GM03348 (cell line): ENCODE data around the gene HS3ST2.
"Not testable (repeated sequence)": the region's sequence is repeated elsewhere in the genome, so short reads cannot be mapped to it uniquely, and the experiment has no call there.

Source experiments
- DNase-seq: peaks from one replicate; pipeline ENCODE4 v3.0.0; 2012; ENCODE audit warnings: low spot score

Gene HS3ST2

GRCh38 chr16:22933173-22933572 lies 119.2 kb downstream of the HS3ST2 start:
- DNase-seq: no peak

DNA sequence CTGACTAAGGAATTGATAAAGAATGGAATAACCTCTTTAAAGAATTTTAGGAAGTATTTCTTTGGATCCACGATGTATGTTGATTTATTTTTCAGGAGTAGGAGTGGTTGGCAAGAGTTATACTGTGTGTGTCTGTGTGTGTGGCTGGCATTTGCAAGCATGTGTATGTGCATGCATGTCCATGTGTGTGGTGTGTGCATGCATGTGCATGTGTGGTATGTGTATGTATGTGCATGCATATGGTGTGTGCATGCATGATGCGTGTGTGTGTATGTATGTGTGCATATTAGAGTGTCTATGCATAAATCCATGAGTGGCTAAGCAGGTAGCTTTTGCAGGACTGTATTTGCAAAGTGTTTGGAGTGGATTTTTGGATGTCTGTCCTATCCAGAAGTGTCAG lies 120.8 kb downstream of the HS3ST2 start:
- no peak for DNase-seq

DNA sequence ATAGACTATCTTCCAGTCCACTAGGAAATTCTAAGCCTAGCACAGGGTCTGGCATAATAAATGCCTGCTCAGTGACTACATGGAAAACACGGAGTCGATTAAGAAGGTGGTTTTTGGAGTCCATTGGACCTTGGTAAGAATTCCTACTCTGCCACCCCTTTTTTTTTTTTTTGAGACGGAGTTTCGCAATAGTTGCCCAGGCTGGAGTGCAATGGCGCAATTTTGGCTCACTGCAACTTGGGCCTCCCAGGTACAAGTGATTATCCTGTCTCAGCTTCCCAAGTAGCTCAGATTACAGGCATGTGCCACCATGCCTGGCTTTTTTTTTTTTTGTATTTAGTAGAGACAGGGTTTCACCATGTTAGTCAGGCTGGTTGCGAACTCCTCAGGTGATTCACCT lies 123.2 kb downstream of the HS3ST2 start:
- DNase-seq: no peak

GRCh38 chr16:22938647-22939046 lies 124.7 kb downstream of the HS3ST2 start:
- DNase-seq: no peak

- DNase-seq: not testable (repeated sequence)
Measured at GRCh38 chr16:22939744-22940363, 125.9 kb downstream of the HS3ST2 start.

- no peak for DNase-seq
Measured at GRCh38 chr16:22941970-22942501, 128.1 kb downstream of the HS3ST2 start.

DNA sequence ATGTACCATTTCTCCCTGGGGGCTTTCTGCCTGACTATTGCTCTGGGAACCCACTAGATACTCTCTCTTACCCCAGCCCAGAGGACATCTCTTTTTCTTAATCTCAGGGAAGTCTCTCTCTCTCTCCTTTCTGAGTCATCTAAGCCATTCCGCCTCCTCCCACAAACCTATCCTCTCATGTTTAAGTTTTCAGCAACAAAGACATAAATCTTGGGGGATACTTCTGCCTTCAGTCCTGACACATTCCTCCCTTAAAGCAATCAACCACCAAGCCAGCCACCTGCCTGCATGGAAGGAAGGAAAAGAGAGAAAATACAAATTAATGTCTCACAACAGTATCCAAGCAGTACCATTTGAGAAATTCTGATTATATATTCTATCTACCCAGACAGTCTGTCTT lies 128.8 kb downstream of the HS3ST2 start:
- DNase-seq: no peak

DNA sequence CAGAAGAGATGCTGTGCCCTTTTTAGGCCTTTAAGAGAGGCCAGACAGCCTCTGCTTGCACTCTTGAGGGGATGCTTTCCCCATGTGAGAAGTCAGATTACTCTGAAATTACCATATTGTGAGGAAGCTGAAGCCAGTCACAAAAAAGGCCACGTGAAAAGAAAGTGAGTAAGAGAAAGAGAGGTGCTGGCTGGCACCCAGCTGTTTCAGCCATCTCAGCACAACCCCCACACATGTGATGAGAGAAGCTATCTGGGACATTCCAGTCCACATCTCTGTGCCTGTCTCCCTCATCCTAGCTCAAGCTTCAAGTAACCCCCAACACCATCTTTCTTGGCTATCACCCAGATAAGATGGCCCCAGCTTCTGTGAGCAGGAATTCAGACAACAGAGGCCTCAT lies 131.4 kb downstream of the HS3ST2 start:
- DNase-seq: no peak

GRCh38 chr16:22946433-22946832 lies 132.5 kb downstream of the HS3ST2 start:
- no peak for DNase-seq

GRCh38 chr16:22948058-22948602 lies 134.2 kb downstream of the HS3ST2 start:
- DNase-seq: peak; percentile 29

- peak; percentile 70 for DNase-seq
Measured at GRCh38 chr16:22948603-22949368, 134.8 kb downstream of the HS3ST2 start.

DNA sequence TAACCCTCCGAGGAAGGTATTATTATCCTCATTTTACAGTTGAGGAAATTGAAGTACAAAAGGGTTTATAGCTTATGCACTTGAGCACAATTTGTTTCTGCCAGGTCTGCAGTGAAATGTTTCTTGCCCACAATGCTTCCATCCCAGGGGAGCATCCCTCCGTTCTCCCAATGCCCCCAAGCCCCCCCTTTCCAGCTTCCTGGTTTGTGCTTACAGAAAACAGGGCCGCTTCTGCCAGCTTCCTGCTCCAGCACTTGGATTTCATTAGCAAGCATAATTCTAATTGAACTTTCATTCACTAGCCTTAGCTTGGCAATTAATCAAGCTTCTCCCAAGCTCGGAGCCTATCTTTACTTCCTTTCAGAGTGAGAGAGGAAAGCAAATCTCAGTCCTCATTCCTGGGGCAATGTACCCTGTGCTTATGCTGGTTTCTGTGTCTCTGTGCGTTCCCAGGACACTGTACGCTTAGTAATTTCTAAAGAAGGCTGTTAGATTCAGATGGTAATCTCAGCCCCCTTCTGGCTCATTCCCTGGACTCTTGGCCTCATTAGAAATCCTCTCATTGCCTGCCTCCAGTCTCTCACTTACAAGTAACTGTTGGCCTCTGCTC lies 141.6 kb downstream of the HS3ST2 start:
- no peak for DNase-seq

DNA sequence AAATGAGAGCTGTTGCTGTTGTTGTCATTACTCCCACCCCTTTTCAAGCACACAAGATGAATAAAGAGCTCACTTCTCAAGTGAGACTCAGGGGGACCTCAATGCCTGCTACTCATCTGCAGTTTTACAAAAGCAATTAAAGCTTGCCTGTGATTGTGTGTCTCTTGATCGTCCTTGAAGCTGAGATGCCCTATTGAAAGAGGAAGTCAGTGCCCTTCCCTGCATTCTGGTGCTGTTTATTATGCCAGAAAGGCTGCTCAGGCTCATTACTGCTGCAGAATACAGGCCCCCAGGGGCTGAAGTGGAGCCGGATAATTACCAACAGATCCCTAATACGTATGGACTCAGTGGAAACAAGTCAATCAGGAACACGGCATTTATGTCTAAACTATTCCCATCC lies 147.2 kb downstream of the HS3ST2 start:
- DNase-seq: no peak

DNA sequence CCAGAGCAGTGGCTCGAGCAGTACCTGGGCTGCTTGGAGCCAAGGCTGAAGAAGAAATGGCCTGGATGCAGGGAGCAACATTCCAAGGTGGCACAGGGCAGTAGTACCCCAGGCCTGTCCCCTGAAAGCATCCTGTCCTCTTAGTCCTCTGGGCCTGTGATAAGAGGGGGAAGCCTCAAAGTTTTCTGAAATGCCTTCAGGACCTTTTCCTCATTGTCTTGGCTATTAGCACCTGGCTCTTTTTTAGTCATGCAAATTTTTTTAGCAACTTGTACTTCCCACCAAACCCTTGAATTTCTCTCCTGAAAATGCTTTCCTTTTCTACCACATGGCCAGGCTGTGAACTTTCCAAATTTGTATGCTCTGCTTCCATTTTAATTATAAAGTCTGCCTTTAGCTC lies 148.9 kb downstream of the HS3ST2 start:
- no peak for DNase-seq
